ENCODE data around the gene ANAPC13. TPM values are rescaled to one million over a fixed set of nuclear protein-coding genes. Genes with fewer than 3 reads are reported as not detected.

The ANAPC13 gene
- total and polyA plus RNA-seq, 2 of the 4 experiments (the other 2 are of a cell fraction), result 43.4 to 62.9 TPM

- ChIA-PET CTCF (no interaction called here), POLR2A (ENCODE audit: unreplicated experiment) (no interaction called here)
- H4K5ac ChIP-seq (ENCODE audit: low read depth, low read length), result no peak overlapping the region
- no peak overlapping the region for H3K56ac ChIP-seq (ENCODE audit: extremely low read depth, insufficient read depth, low read length)
- peaks cover 3 to 5% of the 10 kb centered on the region in 2 experiments; a peak in 2 of 4 replicates for H3K79me1 ChIP-seq (ENCODE audit: low read depth in 1 of 2, low read length in 2 of 2)
- peaks cover 5% of the 10 kb centered on the region for H3K9me1 ChIP-seq (ENCODE audit: insufficient read depth, low read length)
- in situ Hi-C loops (cut with MboI; ENCODE audit: low sequenced_read_pairs) (no loop called here), dilution Hi-C loops (cut with HindIII; ENCODE audit: low sequenced_read_pairs, unreplicated experiment) (no loop called here), intact Hi-C loops (cut with micrococcal nuclease) (no loop called here)
- no TSS peak for BruUV-seq (replicated peaks)
- 100% methylated on average over 1 of the region's 1 CpG; no CpG with 5 or more reads in 1 of the 2 experiments for WGBS, 2 experiments (ENCODE audit: extremely low coverage in 2 of 2, insufficient read length in 1 of 2)
- no peak overlapping the region for H4K91ac ChIP-seq (ENCODE audit: insufficient read depth, low read depth, low read length)
- H2AFZ ChIP-seq (replicated peaks; ENCODE audit: low read length, poor library complexity), result no peak overlapping the region
- H3K9me3 ChIP-seq (ENCODE audit: control insufficient read depth, insufficient read depth, low read length), result no peaks in the 10 kb centered on the region
- H3K4me1 ChIP-seq (ENCODE audit: control insufficient read depth, insufficient read depth, low read length), result no peaks in the 10 kb centered on the region
- H3K4me2 ChIP-seq (ENCODE audit: low read depth, low read length), result no peak overlapping the region
- no peak overlapping the region for H2BK15ac ChIP-seq (ENCODE audit: low read depth, low read length)
- no peak overlapping the region for H3K9ac ChIP-seq (ENCODE audit: low read depth, low read length)
- no peak overlapping the region for H2BK120ac ChIP-seq (ENCODE audit: low read depth, low read length)
- ATAC-seq (ENCODE audit: low read depth) (no peak), DNase-seq (no peak)
- H4K20me1 ChIP-seq (ENCODE audit: insufficient read depth, low read length), result no peaks in the 10 kb centered on the region
- H4K8ac ChIP-seq (ENCODE audit: low read depth in 2 of 2, low read length in 2 of 2), result no peak overlapping the region
- H3K4ac ChIP-seq (ENCODE audit: low read depth, low read length), result no peak overlapping the region
- H2BK20ac ChIP-seq (ENCODE audit: low read depth, low read length), result no peak overlapping the region
- H2AK5ac ChIP-seq (ENCODE audit: low read depth, low read length), result no peak overlapping the region
- H3K14ac ChIP-seq (replicated peaks; ENCODE audit: low read depth, low read length), result no peak overlapping the region
- H3K27ac ChIP-seq (ENCODE audit: insufficient read depth, low read length), result no peak overlapping the region
- TF ChIP-seq MAZ (IDR thresholded peaks at IDR 0.05; ENCODE audit: borderline replicate concordance, low read depth, low read length), result no peak
- TF ChIP-seq SMC3 (IDR thresholded peaks at IDR 0.05; ENCODE audit: low read depth, low read length), result no peak
- peak; percentile 82 for TF ChIP-seq MAFK (IDR thresholded peaks at IDR 0.05; ENCODE audit: low read depth, low read length)
- no peaks in the 10 kb centered on the region for H3K27me3 ChIP-seq (ENCODE audit: control insufficient read depth, insufficient read depth, low read length)
- no peak overlapping the region for H3K18ac ChIP-seq (ENCODE audit: low read depth, low read length)
- no peak overlapping the region for H3K4me3 ChIP-seq (ENCODE audit: insufficient read depth, low read depth, low read length)
- H3K23ac ChIP-seq (ENCODE audit: low read depth, low read length), result no peak overlapping the region
- no peak overlapping the region for H2BK5ac ChIP-seq (ENCODE audit: low read depth, low read length, poor library complexity, severe bottlenecking)
- no peak overlapping the region for H2AK9ac ChIP-seq (replicated peaks; ENCODE audit: low read depth, low read length, poor library complexity)
- H3K36me3 ChIP-seq (ENCODE audit: control insufficient read depth, insufficient read depth, low read length), result peaks cover 7% of the 10 kb centered on the region
Observed at GRCh38 chr3:134533493-134533892, 47.7 kb upstream of the ANAPC13 start.

Data from IMR-90 (cell line).